ENCODE measurements around the gene FHIT.

The FHIT gene

DNA sequence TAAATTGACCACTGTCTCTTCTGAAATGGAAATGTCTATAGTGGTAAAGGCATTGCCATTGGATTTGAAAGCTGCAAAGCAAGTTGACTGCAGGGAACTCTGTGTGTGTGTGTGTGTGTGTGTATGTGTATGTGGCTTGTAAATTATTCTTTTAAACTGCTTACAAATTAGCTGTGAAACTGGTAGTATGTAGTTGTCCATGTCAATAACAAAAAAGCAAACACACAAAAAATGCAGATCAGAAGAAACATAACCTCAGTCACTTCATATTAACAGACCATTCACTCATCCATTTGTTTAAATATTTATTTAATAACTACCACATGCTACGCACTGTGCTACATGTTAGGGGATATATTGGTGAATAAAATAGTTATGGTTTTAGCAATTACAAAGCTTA, 837.7 kb downstream of the FHIT start:
- H3K4me3 ChIP-seq (ENCODE audit: low read length): no peak overlapping the region
- no peaks in the 10 kb centered on the region for H3K9me3 ChIP-seq (ENCODE audit: control insufficient read depth, insufficient read depth, low read length)
- no peaks in the 10 kb centered on the region for H3F3A ChIP-seq (ENCODE audit: control insufficient read depth, insufficient read depth)
- no peak for TF ChIP-seq EZH2phosphoT487 (IDR thresholded peaks at IDR 0.05; ENCODE audit: borderline replicate concordance, low read length)
- TF ChIP-seq, protein P1, sequence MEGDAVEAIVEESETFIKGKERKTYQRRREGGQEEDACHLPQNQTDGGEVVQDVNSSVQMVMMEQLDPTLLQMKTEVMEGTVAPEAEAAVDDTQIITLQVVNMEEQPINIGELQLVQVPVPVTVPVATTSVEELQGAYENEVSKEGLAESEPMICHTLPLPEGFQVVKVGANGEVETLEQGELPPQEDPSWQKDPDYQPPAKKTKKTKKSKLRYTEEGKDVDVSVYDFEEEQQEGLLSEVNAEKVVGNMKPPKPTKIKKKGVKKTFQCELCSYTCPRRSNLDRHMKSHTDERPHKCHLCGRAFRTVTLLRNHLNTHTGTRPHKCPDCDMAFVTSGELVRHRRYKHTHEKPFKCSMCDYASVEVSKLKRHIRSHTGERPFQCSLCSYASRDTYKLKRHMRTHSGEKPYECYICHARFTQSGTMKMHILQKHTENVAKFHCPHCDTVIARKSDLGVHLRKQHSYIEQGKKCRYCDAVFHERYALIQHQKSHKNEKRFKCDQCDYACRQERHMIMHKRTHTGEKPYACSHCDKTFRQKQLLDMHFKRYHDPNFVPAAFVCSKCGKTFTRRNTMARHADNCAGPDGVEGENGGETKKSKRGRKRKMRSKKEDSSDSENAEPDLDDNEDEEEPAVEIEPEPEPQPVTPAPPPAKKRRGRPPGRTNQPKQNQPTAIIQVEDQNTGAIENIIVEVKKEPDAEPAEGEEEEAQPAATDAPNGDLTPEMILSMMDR (IDR thresholded peaks at IDR 0.05; ENCODE audit: low read depth, low read length, poor library complexity, severe bottlenecking): no peak
- H3K27ac ChIP-seq (ENCODE audit: low read depth, low read length): no peak overlapping the region
- H3K27me3 ChIP-seq (ENCODE audit: control insufficient read depth, low read length): no peaks in the 10 kb centered on the region
- no peaks in the 10 kb centered on the region for H4K20me1 ChIP-seq (ENCODE audit: control insufficient read depth, insufficient read depth, low read depth, low read length)
- H3K4me2 ChIP-seq (ENCODE audit: low read length): no peak overlapping the region
- H3K9me2 ChIP-seq (replicated peaks; ENCODE audit: control insufficient read depth, low read length): no peaks in the 10 kb centered on the region
- no peaks in the 10 kb centered on the region for H3K36me3 ChIP-seq (ENCODE audit: control insufficient read depth, low read length)
- peaks cover 12% of the 10 kb centered on the region for H3K4me1 ChIP-seq (ENCODE audit: control insufficient read depth, low read length)
- H3K79me2 ChIP-seq (ENCODE audit: control insufficient read depth, low read length): no peaks in the 10 kb centered on the region

- Histone ChIP-seq H4K20me1 (ENCODE audit: control insufficient read depth, insufficient read depth, low read depth, low read length) (no peaks in the 10 kb centered on the region), H3K9me2 (replicated peaks; ENCODE audit: control insufficient read depth, low read length) (no peaks in the 10 kb centered on the region), H3K9me3 (ENCODE audit: control insufficient read depth, insufficient read depth, low read length) (no peaks in the 10 kb centered on the region), H3K4me3 (ENCODE audit: low read length) (no peak overlapping the region), H3K79me2 (ENCODE audit: control insufficient read depth, low read length) (no peaks in the 10 kb centered on the region), H3K36me3 (ENCODE audit: control insufficient read depth, low read length) (no peaks in the 10 kb centered on the region), H3K4me1 (ENCODE audit: control insufficient read depth, low read length) (no peaks in the 10 kb centered on the region), H3K27ac (ENCODE audit: low read depth, low read length) (no peak overlapping the region), H3F3A (ENCODE audit: control insufficient read depth, insufficient read depth) (no peaks in the 10 kb centered on the region), H3K4me2 (ENCODE audit: low read length) (no peak overlapping the region), H3K27me3 (ENCODE audit: control insufficient read depth, low read length) (no peaks in the 10 kb centered on the region)
- TF ChIP-seq EZH2phosphoT487 (IDR thresholded peaks at IDR 0.05; ENCODE audit: borderline replicate concordance, low read length): no peak
- TF ChIP-seq, protein P1 (IDR thresholded peaks at IDR 0.05; ENCODE audit: low read depth, low read length, poor library complexity, severe bottlenecking): no peak
Observed at GRCh38 chr3:60403866-60404265, 847.4 kb downstream of the FHIT start.

DNA sequence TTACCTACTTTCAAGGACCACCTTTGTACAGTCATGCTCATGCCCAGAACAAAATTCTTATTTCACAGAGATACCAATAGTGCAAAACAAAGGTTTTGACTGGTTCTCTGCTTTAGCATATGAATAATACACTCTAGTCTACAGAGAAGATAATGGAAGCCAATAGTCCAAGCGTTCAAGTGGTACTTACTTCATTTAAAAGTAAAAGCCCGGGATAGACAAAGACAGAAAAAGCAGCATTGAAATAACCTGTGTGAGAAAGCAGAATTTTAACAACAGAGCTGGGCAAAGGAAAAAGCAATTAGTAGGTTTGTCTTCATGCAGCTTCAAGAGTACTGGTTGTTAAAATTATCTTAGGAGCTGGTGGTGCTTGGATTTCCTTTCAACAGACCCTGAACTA, 848.3 kb downstream of the FHIT start:
- H3K4me3 ChIP-seq (ENCODE audit: low read length): no peak overlapping the region
- no peaks in the 10 kb centered on the region for H3F3A ChIP-seq (ENCODE audit: control insufficient read depth, insufficient read depth)
- H3K9me3 ChIP-seq (ENCODE audit: control insufficient read depth, insufficient read depth, low read length): 0 out of 2 replicates have a peak, but pooled peaks cover 2% of the 10 kb centered on the region
- no peaks in the 10 kb centered on the region for H3K36me3 ChIP-seq (ENCODE audit: control insufficient read depth, low read length)
- H3K4me2 ChIP-seq (ENCODE audit: low read length): no peak overlapping the region
- TF ChIP-seq EZH2phosphoT487 (IDR thresholded peaks at IDR 0.05; ENCODE audit: borderline replicate concordance, low read length): no peak
- TF ChIP-seq, protein P1 (IDR thresholded peaks at IDR 0.05; ENCODE audit: low read depth, low read length, poor library complexity, severe bottlenecking): no peak
- no peaks in the 10 kb centered on the region for H3K79me2 ChIP-seq (ENCODE audit: control insufficient read depth, low read length)
- no peaks in the 10 kb centered on the region for H4K20me1 ChIP-seq (ENCODE audit: control insufficient read depth, insufficient read depth, low read depth, low read length)
- H3K27me3 ChIP-seq (ENCODE audit: control insufficient read depth, low read length): no peaks in the 10 kb centered on the region
- no peaks in the 10 kb centered on the region for H3K4me1 ChIP-seq (ENCODE audit: control insufficient read depth, low read length)
- no peak overlapping the region for H3K27ac ChIP-seq (ENCODE audit: low read depth, low read length)
- H3K9me2 ChIP-seq (replicated peaks; ENCODE audit: control insufficient read depth, low read length): no peaks in the 10 kb centered on the region
